HepG2 (cell line): Measurements from ENCODE around the gene STARD6. TPM values are rescaled to one million over a fixed set of nuclear protein-coding genes. Genes with fewer than 3 reads are reported as not detected.

ENCODE experiments used
- ATAC-seq: fragments of 200-7000 bp; cut with Tn5 transposase; 3 replicates; pipeline ENCODE4 v1.9.1; 2020; ENCODE audit warnings: mild to moderate bottlenecking, moderate library complexity
- BruUV-seq: library from RNA; stranded (reverse); fragments of 400-500 nt; replicated peaks from 2 replicates; lab custom pipeline; 2021; lab: Mats Ljungman, UMichigan
- CTCF ChIA-PET: fragments of 300-600 bp; formaldehyde crosslinking; extraction: SDS; loops from one replicate; lab custom pipeline; 2021; ENCODE audit warnings: low total read pairs, inconsistent platforms, low intra/inter-chr PET ratio; lab: Yijun Ruan, JAX
- POLR2A ChIA-PET: fragments of 350-600 bp; sonication (Branson Sonifier 250); formaldehyde crosslinking; loops from one replicate; lab custom pipeline; 2020; ENCODE audit warnings: antibody characterized with exemption, inconsistent platforms; lab: Yijun Ruan, JAX
- DNase-seq: peaks from one replicate; pipeline ENCODE4 v3.0.0-alpha.2; 2015; ENCODE audit warnings: low spot score
- FAIRE-seq: peaks from 3 replicates; lab custom pipeline; 2011; peaks lifted over from hg19 to GRCh38; lab: Jason Lieb, UNC
- H2AFZ ChIP-seq: one replicate; pipeline ENCODE4 v1.6.1; 2011; ENCODE audit warnings: low read length, inconsistent platforms
- H3K27ac ChIP-seq: fragments of 300-600 bp; 3 replicates; pipeline ENCODE4 v1.8.0; 2011; ENCODE audit warnings: mixed run types, mild to moderate bottlenecking, mixed read lengths, low read length, inconsistent platforms; ENCODE audit not compliant: insufficient read depth; ENCODE audit errors: extremely low read length
- H3K27me3 ChIP-seq, 2 experiments: fragments of 200-600 bp in 1 of 2; 2 replicates in 1 of 2; 3 replicates in 1 of 2; pipeline versions ENCODE4 v1.6.0 to v1.8.0; 2011; ENCODE audit warnings: low read length in 2 of 2, mild to moderate bottlenecking in 2 of 2, moderate library complexity in 2 of 2, inconsistent platforms in 1 of 2; ENCODE audit not compliant: insufficient read depth in 2 of 2, control insufficient read depth in 1 of 2
- H3K36me3 ChIP-seq, 2 experiments: fragments of 200-600 bp in 1 of 2; replicated peaks in 1 of 2; 2 replicates in 1 of 2; 3 replicates in 1 of 2; pipeline versions ENCODE4 v1.5.1 to v1.8.0; 2011; ENCODE audit warnings: low read length in 2 of 2, inconsistent platforms in 1 of 2; ENCODE audit not compliant: insufficient read depth in 2 of 2, control insufficient read depth in 1 of 2
- H3K4me1 ChIP-seq: 2 replicates; pipeline ENCODE4 v1.5.1; 2012; ENCODE audit warnings: low read length, inconsistent platforms; ENCODE audit not compliant: insufficient read depth
- H3K4me2 ChIP-seq: 2 replicates; pipeline ENCODE4 v1.6.0; 2011; ENCODE audit warnings: low read depth, low read length, inconsistent platforms
- H3K4me3 ChIP-seq, 3 experiments: fragments of 200-600 bp in 1 of 3; sonication (generic), shearing (Covaris generic) in 1 of 3; replicated peaks in 1 of 3; 2 replicates each; pipeline ENCODE4 v1.5.1; 2011 to 2016; ENCODE audit warnings: low read length in 3 of 3, inconsistent platforms in 2 of 3, low read depth in 2 of 3, mild to moderate bottlenecking in 2 of 3, control low read depth in 1 of 3, mixed read lengths in 1 of 3; ENCODE audit not compliant: insufficient read depth in 1 of 3
- H3K79me2 ChIP-seq: one replicate; pipeline ENCODE4 v1.6.1; 2011; ENCODE audit warnings: low read length, inconsistent platforms; ENCODE audit not compliant: insufficient read depth
- H3K9ac ChIP-seq: 2 replicates; pipeline ENCODE4 v1.6.0; 2011; ENCODE audit warnings: mild to moderate bottlenecking, low read depth, low read length, inconsistent platforms; ENCODE audit not compliant: insufficient read depth
- H3K9me3 ChIP-seq: 2 replicates; pipeline ENCODE4 v1.5.1; 2012; ENCODE audit warnings: mild to moderate bottlenecking, low read length
- H4K20me1 ChIP-seq: 2 replicates; pipeline ENCODE4 v1.6.0; 2011; ENCODE audit warnings: inconsistent platforms, mild to moderate bottlenecking, low read length, moderate library complexity; ENCODE audit not compliant: insufficient read depth
- CEBPZ ChIP-seq: IDR thresholded peaks from 2 replicates; pipeline ENCODE4 v1.6.1; 2012; ENCODE audit warnings: low read length, improper control_type of control experiment
- DPF2 ChIP-seq: sonication (generic); formaldehyde crosslinking; IDR thresholded peaks from 2 replicates; pipeline ENCODE4 v1.4.0; 2020; ENCODE audit warnings: mild to moderate bottlenecking, low read depth, missing genetic modification reagents, borderline replicate concordance
- MAF1 ChIP-seq: sonication (generic); formaldehyde crosslinking; IDR thresholded peaks from 2 replicates; pipeline ENCODE4 v1.5.0; 2020; ENCODE audit warnings: missing genetic modification reagents, borderline replicate concordance
- MEF2D ChIP-seq: sonication (generic); formaldehyde crosslinking; IDR thresholded peaks from 2 replicates; pipeline ENCODE4 v1.5.1; 2020; ENCODE audit warnings: mild to moderate bottlenecking, missing genetic modification reagents
- PHF5A ChIP-seq: IDR thresholded peaks from one replicate; pipeline ENCODE4 v1.6.1; 2018; ENCODE audit warnings: low read depth, missing genetic modification reagents; ENCODE audit not compliant: unreplicated experiment
- SETDB1 ChIP-seq: sonication (generic); formaldehyde crosslinking; IDR thresholded peaks from 2 replicates; pipeline ENCODE4 v1.5.1; 2020; ENCODE audit warnings: missing genetic modification reagents, mild to moderate bottlenecking, borderline replicate concordance
- ZNF143 ChIP-seq: sonication (generic); formaldehyde crosslinking; IDR thresholded peaks from 2 replicates; pipeline ENCODE4 v1.4.0; 2020; ENCODE audit warnings: missing genetic modification reagents
- ZNF609 ChIP-seq: sonication (generic); formaldehyde crosslinking; IDR thresholded peaks from 2 replicates; pipeline ENCODE4 v1.4.0; 2020; ENCODE audit warnings: mild to moderate bottlenecking, missing genetic modification reagents, borderline replicate concordance
- ZNF841 ChIP-seq: sonication (generic); formaldehyde crosslinking; IDR thresholded peaks from 2 replicates; pipeline ENCODE4 v1.8.1; 2023; ENCODE audit warnings: missing genetic modification reagents, borderline replicate concordance
- WGBS: methylation state at CpG from one replicate; pipeline ENCODE4 v1.1.6; 2017; ENCODE audit warnings: low lambda C conversion rate; 5-methylcytosine and 5-hydroxymethylcytosine counted together
- in situ Hi-C: cut with HindIII; loops from 2 replicates; pipeline ENCODE4 v1.10.0; 2017; ENCODE audit warnings: low pct_unique_long_range_greater_than_20kb; ENCODE audit not compliant: extremely low pct_ligation_motif_present
- intact Hi-C: fragments of 100-400 bp; cut with micrococcal nuclease; formaldehyde crosslinking; loops from one replicate; pipeline ENCODE4 v1.10.0; 2022; ENCODE audit not compliant: unreplicated experiment
- polyA plus RNA-seq, 8 experiments: library from polyadenylated mRNA; depleted of rRNA in 3 of 8; stranded (reverse) in 7 of 8; unstranded in 1 of 8; fragments of >200 nt; fragmentation: Illumina TruSeq in 4 of 8; extraction: Trizol in 4 of 8; gene quantifications; 2 replicates each; pipeline versions ENCODE4 v1.2.1 to v1.2.3, GENCODE V29; 2011 to 2016; ENCODE audit warnings: low read depth in 4 of 8, missing spikeins in 1 of 8, mixed read lengths in 1 of 8; ENCODE audit not compliant: insufficient read depth in 1 of 8
- total RNA-seq, 5 experiments: library from RNA; depleted of rRNA; stranded (reverse); fragments of >200 nt; fragmentation: Illumina TruSeq; extraction: Trizol; gene quantifications; 2 replicates each; pipeline ENCODE4 v1.2.3, GENCODE V29; 2016; ENCODE audit warnings: low read depth in 1 of 5
- TF ChIP-seq, protein P1 (sequence below): sonication (generic); formaldehyde crosslinking; IDR thresholded peaks from 2 replicates; pipeline ENCODE4 v1.9.0; 2022; ENCODE audit warnings: low read depth, missing genetic modification reagents

Gene STARD6
- total and polyA plus RNA-seq, 2 of the 13 experiments (the other 11 are each of a cell fraction or from before 2014, with no cell fraction given): not detected

GRCh38 chr18:54330768-54331548, 26.7 kb downstream of the STARD6 start:
- Histone ChIP-seq H3K27ac (no peak overlapping the region), H3K4me1 (peaks cover 16% of the 10 kb centered on the region), H3K9ac (no peak overlapping the region), H3K4me2 (no peak overlapping the region), H3K27me3 (no peaks in the 10 kb centered on the region), H3K79me2 (no peaks in the 10 kb centered on the region), H4K20me1 (no peaks in the 10 kb centered on the region), H3K9me3 (no peaks in the 10 kb centered on the region), H3K36me3 (no peaks in the 10 kb centered on the region), H3K4me3 (no peak overlapping the region), H2AFZ (no peak overlapping the region)
- no peak for DNase-seq
- BruUV-seq: no TSS peak
- intact Hi-C loops (no loop called here), in situ Hi-C loops (no loop called here)
- ATAC-seq: no peak
- WGBS: 6% methylated on average over 6 of the region's 6 CpGs
- ChIA-PET POLR2A (no interaction called here), CTCF (no interaction called here)
- no peak for FAIRE-seq
- TF ChIP-seq MEF2D (CRISPR knock-in tag) (no peak), ZNF609 (no peak), ZNF143 (CRISPR knock-in tag) (no peak), MAF1 (CRISPR knock-in tag) (no peak), PHF5A (CRISPR knock-in tag) (no peak), CEBPZ (no peak), DPF2 (CRISPR knock-in tag) (no peak), ZNF841 (no peak), SETDB1 (CRISPR knock-in tag) (no peak)
- TF ChIP-seq, protein P1, sequence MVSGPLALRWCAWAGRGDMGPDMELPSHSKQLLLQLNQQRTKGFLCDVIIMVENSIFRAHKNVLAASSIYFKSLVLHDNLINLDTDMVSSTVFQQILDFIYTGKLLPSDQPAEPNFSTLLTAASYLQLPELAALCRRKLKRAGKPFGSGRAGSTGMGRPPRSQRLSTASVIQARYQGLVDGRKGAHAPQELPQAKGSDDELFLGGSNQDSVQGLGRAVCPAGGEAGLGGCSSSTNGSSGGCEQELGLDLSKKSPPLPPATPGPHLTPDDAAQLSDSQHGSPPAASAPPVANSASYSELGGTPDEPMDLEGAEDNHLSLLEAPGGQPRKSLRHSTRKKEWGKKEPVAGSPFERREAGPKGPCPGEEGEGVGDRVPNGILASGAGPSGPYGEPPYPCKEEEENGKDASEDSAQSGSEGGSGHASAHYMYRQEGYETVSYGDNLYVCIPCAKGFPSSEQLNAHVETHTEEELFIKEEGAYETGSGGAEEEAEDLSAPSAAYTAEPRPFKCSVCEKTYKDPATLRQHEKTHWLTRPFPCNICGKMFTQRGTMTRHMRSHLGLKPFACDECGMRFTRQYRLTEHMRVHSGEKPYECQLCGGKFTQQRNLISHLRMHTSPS: no peak
